NB4 (cell line): ENCODE results near the gene ZC3H13.

Experiments used
- DNase-seq: peaks from one replicate; pipeline ENCODE4 v3.0.0; 2010; ENCODE audit warnings: low read depth
- H3K4me3 ChIP-seq: one replicate; pipeline ENCODE4 v1.5.1; 2011; ENCODE audit warnings: mild to moderate bottlenecking, low read depth, low read length, moderate library complexity
- MYC ChIP-seq: IDR thresholded peaks from 2 replicates; pipeline ENCODE4 v1.6.1; 2011; ENCODE audit warnings: low read depth, low read length
- POLR2A ChIP-seq: IDR thresholded peaks from 2 replicates; pipeline ENCODE4 v1.6.1; 2011; ENCODE audit warnings: mild to moderate bottlenecking; ENCODE audit not compliant: insufficient read length; ENCODE audit errors: extremely low read depth
- TF ChIP-seq, protein P1 (sequence below): IDR thresholded peaks from one replicate; pipeline ENCODE4 v1.5.1; 2012; ENCODE audit warnings: low read depth, low read length
- TF ChIP-seq, protein P2 (sequence below): IDR thresholded peaks from 2 replicates; pipeline ENCODE4 v1.6.1; 2011; ENCODE audit warnings: low read depth, low read length

Gene ZC3H13

DNA sequence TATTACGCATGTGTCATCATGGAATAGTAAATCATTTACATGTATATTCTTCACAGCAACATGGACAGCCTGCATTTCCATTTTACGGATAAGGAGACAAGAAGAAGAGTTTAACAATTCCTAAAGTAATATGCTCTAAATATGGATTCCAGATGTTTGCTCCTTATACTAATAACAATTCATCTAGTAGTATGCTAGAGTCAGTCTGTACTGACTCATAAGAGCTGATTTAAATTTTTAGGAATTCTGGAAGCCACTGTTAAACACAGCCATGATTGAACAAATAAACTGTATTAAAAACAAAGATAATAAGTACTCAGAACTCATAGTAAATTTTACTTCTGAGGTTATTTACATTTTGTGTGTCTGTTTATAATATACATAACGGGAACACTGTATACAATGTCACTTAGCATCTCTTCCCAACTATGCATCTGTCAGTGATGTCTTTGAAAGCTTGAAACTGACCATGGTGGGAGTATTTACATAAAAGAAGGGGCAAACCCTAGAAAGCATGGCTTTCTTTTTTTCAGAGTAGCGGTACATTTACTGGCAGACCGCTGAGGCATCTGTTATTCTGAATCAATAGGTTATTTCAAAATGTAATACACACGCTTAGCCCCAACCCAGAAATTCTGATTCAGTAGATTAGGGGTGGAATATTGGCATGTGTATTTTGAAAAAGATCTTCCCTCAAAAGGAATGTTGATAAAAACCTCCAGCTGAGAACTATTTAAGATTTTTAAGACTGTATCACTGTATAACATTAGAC is 12.9 kb downstream of the ZC3H13 start:
- TF ChIP-seq, protein P1, sequence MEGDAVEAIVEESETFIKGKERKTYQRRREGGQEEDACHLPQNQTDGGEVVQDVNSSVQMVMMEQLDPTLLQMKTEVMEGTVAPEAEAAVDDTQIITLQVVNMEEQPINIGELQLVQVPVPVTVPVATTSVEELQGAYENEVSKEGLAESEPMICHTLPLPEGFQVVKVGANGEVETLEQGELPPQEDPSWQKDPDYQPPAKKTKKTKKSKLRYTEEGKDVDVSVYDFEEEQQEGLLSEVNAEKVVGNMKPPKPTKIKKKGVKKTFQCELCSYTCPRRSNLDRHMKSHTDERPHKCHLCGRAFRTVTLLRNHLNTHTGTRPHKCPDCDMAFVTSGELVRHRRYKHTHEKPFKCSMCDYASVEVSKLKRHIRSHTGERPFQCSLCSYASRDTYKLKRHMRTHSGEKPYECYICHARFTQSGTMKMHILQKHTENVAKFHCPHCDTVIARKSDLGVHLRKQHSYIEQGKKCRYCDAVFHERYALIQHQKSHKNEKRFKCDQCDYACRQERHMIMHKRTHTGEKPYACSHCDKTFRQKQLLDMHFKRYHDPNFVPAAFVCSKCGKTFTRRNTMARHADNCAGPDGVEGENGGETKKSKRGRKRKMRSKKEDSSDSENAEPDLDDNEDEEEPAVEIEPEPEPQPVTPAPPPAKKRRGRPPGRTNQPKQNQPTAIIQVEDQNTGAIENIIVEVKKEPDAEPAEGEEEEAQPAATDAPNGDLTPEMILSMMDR = no peak
- no peak for TF ChIP-seq POLR2A
- no peak for TF ChIP-seq MYC
- TF ChIP-seq, protein P2, sequence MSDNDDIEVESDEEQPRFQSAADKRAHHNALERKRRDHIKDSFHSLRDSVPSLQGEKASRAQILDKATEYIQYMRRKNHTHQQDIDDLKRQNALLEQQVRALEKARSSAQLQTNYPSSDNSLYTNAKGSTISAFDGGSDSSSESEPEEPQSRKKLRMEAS = no peak
- DNase-seq = no peak

DNA sequence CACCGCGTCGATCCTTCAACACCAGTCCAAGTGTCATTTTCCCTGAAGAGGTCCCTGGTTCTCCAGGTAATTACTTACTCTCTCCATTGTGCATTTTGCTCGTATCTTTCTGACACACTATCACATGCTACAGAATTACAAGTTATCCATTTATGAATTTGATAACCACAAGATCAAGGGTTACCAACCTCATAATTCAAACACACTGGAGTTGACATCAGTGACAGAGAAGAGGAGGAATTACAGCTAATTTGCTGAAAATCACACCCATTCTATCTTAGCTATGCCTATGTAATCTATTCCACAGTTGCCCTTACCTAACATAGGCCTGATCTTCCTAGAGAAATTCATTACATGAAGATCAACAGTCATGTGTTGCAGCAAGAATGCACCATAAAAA is 14.2 kb downstream of the ZC3H13 start:
- no peak overlapping the region for H3K4me3 ChIP-seq
- DNase-seq = no peak
- TF ChIP-seq, protein P2 = no peak
- no peak for TF ChIP-seq POLR2A

More for the DNA sequence above, 12.9 kb downstream of the ZC3H13 start:
- H3K4me3 ChIP-seq = no peak overlapping the region

DNA sequence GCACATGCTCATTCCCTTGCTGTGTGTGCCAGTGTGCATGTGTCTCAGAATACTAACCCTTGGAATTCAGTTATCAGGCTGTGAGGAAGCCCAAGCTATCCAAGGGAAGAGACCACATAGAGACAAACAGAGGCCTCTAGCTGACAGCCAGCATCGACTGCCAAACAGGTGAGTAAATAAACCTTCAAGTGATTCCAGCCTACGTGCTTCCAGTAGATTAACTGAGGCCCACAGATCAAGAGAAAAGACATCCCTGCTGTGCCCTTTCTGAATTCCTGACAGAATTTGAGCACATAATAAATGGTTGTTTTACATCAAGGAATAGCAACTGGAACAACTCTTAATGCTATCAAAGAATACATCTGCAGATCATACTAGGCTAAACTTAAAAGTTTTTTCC is 17.5 kb downstream of the ZC3H13 start:
- TF ChIP-seq, protein P2 = no peak
- TF ChIP-seq MYC (no peak), POLR2A (no peak)
- TF ChIP-seq, protein P1 = no peak
- no peak for DNase-seq
- H3K4me3 ChIP-seq = no peak overlapping the region

DNA sequence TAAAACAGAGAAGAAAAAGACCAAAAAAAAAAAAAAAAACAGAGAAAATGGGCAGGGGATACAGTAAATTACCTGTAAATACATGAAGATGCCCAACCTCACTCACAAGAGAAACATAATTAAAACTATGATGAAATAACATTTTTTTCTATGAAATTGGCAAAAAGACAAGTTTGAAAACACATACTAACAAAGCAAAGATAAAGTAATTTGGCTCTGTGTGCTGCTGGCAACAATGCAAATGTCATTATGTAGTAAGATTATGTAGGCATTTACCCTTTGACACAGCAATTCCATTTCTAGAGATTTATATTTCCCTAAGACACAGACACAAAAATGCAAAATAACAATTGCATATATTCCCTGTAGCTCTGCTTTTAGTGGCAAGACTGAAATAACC is 20.2 kb downstream of the ZC3H13 start:
- H3K4me3 ChIP-seq = no peak overlapping the region
- TF ChIP-seq MYC (no peak), POLR2A (no peak)
- TF ChIP-seq, protein P2 = no peak
- TF ChIP-seq, protein P1 = no peak
- DNase-seq = no peak

DNA sequence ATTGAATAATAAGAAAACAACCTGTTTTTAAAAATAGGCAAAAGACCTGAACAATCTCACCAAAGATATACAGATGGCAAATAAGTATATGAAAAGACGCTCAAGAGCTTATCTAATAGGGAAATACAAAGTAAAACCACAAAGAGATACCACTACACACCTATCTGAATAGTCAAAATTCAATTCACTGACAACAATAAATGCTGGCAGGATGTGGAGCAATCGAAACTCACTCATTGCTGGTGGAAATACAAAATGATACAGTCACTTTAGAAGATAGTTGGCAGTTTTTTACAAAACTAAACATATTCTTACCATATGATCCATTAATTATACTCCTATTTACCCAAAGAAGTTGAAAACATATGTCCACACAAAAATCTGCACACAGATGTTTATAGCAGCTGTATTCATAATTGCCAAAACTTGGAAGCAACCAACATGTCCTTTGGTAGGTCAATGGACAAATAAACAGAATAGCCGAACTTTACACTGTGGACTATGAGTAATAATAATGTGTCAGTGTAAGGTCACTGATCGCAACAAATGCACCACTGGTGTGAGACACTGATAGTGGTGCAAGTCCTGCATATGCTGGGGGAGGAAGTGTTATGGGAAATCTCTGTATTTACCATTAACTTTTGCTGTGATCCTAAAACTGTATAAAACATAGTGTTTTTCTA is 20.8 kb downstream of the ZC3H13 start:
- no peak for DNase-seq
- no peak overlapping the region for H3K4me3 ChIP-seq
- TF ChIP-seq POLR2A (no peak), MYC (no peak)
- TF ChIP-seq, protein P1 = no peak
- TF ChIP-seq, protein P2 = no peak

DNA sequence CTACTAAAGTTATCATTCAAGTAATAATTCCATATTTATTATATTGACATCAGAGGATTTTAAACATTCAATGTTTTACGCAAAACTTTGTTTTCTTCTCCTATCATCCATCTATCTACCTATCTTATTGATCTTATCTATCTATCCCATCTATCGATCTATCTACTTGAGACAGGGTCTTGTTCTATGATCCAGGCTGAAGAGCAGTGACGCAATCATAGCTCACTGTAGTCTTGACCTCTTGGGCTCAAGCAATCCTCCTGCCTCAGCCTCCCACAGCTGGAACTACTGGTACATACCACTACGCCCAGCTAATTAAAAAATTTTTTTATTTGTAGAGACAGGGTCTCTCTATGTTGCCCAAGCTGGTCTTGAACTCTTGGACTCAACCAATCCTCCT is 27.4 kb downstream of the ZC3H13 start:
- DNase-seq = no peak
- TF ChIP-seq, protein P1 = no peak
- TF ChIP-seq POLR2A = no peak
- H3K4me3 ChIP-seq = no peak overlapping the region
